HEK293T (cell line): ENCODE measurements around the gene N4BP3.

Experiments used
- CTCF ChIA-PET: fragments of 350-600 bp; formaldehyde crosslinking; extraction: SDS; loops from one replicate; lab custom pipeline; 2021; ENCODE audit warnings: antibody characterized with exemption, inconsistent platforms; lab: Yijun Ruan, JAX
- POLR2A ChIA-PET: fragments of 350-600 bp; formaldehyde crosslinking; extraction: SDS; loops from one replicate; lab custom pipeline; 2020; ENCODE audit warnings: antibody characterized with exemption, inconsistent platforms; lab: Yijun Ruan, JAX
- DNase-seq: peaks from one replicate; pipeline ENCODE4 v3.0.0; 2012; ENCODE audit warnings: mixed read lengths; ENCODE audit errors: extremely low spot score
- ARNT ChIP-seq: fragments of 450-650 bp; IDR thresholded peaks from 2 replicates; pipeline ENCODE4 v1.6.1; 2017; ENCODE audit warnings: mild to moderate bottlenecking
- BHLHE40 ChIP-seq: fragments of 450-650 bp; IDR thresholded peaks from 2 replicates; pipeline ENCODE4 v1.6.1; 2016; ENCODE audit warnings: mild to moderate bottlenecking, moderate library complexity, borderline replicate concordance
- CTBP1 ChIP-seq: fragments of 450-650 bp; IDR thresholded peaks from 2 replicates; pipeline ENCODE4 v1.6.1; 2016; ENCODE audit warnings: borderline replicate concordance
- ELF4 ChIP-seq: fragments of 450-650 bp; IDR thresholded peaks from 2 replicates; pipeline ENCODE4 v1.6.1; 2017; ENCODE audit warnings: antibody characterized with exemption
- FOXA1 ChIP-seq: fragments of 450-650 bp; IDR thresholded peaks from 2 replicates; pipeline ENCODE4 v1.6.1; 2016; ENCODE audit warnings: mild to moderate bottlenecking
- FOXK2 ChIP-seq: fragments of 450-650 bp; IDR thresholded peaks from 2 replicates; pipeline ENCODE4 v1.6.1; 2016; ENCODE audit warnings: mild to moderate bottlenecking
- FOXM1 ChIP-seq: fragments of 450-650 bp; IDR thresholded peaks from 2 replicates; pipeline ENCODE4 v1.6.1; 2017; ENCODE audit warnings: mild to moderate bottlenecking, borderline replicate concordance
- HDGF ChIP-seq: fragments of 450-650 bp; IDR thresholded peaks from 2 replicates; pipeline ENCODE4 v1.6.1; 2017; ENCODE audit warnings: antibody characterized with exemption, borderline replicate concordance
- L3MBTL2 ChIP-seq: fragments of 450-650 bp; conservative IDR thresholded peaks from 2 replicates; pipeline ENCODE4 v1.6.1; 2016; ENCODE audit warnings: mild to moderate bottlenecking
- LEF1 ChIP-seq: fragments of 450-650 bp; IDR thresholded peaks from 2 replicates; pipeline ENCODE4 v1.6.1; 2017; ENCODE audit warnings: mild to moderate bottlenecking, borderline replicate concordance
- NFRKB ChIP-seq: fragments of 450-650 bp; IDR thresholded peaks from 2 replicates; pipeline ENCODE4 v1.6.1; 2016; ENCODE audit warnings: mild to moderate bottlenecking, moderate library complexity
- SP1 ChIP-seq: fragments of 450-650 bp; IDR thresholded peaks from 2 replicates; pipeline ENCODE4 v1.6.1; 2017
- SUZ12 ChIP-seq: fragments of 450-650 bp; IDR thresholded peaks from 2 replicates; pipeline ENCODE4 v1.6.1; 2016; ENCODE audit warnings: mild to moderate bottlenecking
- TARDBP ChIP-seq: fragments of 450-650 bp; IDR thresholded peaks from 2 replicates; pipeline ENCODE4 v1.6.1; 2016
- ZNF384 ChIP-seq: fragments of 450-650 bp; IDR thresholded peaks from 2 replicates; pipeline ENCODE4 v1.6.1; 2016
- TF ChIP-seq, protein P1 (sequence below): fragments of 450-650 bp; IDR thresholded peaks from 2 replicates; pipeline ENCODE4 v1.6.1; 2016

N4BP3 gene

DNA sequence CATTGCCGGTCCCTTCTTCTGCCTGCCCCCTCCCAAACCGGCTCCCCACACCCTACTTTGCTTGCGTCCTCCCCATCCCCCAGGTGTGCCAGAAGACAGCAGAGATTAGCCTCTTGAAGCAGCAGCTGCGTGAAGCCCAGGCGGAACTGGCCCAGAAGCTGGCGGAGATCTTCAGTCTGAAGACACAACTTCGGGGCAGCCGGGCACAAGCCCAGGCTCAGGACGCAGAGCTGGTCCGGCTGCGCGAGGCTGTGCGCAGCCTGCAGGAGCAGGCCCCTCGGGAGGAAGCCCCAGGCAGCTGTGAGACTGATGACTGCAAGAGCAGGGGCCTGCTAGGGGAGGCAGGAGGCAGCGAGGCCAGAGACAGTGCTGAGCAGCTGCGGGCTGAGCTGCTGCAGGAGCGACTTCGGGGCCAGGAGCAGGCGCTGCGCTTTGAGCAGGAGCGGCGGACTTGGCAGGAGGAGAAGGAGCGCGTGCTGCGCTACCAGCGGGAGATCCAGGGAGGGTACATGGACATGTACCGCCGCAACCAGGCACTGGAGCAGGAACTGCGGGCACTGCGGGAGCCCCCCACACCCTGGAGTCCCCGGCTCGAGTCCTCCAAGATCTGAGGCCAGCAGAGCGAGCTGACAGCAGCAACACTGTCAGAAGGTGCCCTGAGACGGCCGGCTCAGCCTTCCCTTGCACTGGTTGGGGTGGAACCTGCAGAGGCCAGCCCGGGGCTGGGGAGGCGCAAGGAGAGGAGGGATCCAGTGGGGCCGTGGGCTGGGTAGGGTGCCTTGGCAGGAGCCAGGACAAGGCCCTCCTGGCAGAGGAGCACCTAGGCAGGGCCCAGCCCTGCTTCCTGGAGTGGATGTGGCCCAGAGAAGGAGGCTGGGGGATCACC is 8.3 kb downstream of the N4BP3 start:
- ChIA-PET CTCF (interaction anchor here (0.6 to 1.8 kb wide), 14 partner anchors 9 to 63 kb away, joined by 3 to 14 read pairs (median 4); partner anchors contain the start of genes NHP2 and RMND5B), POLR2A (interaction anchor here (0.9 to 1.6 kb wide), 4 partner anchors 8 to 46 kb away, joined by 4 to 5 read pairs (median 4); partner anchors contain the start of gene RMND5B)
- TF ChIP-seq ARNT = no peak
- no peak for DNase-seq

- CTCF ChIA-PET = no interaction called here
- POLR2A ChIA-PET = no interaction called here
- TF ChIP-seq LEF1 = no peak
- TF ChIP-seq L3MBTL2 = no peak
- no peak for TF ChIP-seq SUZ12
- no peak for TF ChIP-seq CTBP1
- DNase-seq = no peak
These were observed 9.0 kb downstream of the N4BP3 start for GRCh38 chr5:178122346-178122745.

DNA sequence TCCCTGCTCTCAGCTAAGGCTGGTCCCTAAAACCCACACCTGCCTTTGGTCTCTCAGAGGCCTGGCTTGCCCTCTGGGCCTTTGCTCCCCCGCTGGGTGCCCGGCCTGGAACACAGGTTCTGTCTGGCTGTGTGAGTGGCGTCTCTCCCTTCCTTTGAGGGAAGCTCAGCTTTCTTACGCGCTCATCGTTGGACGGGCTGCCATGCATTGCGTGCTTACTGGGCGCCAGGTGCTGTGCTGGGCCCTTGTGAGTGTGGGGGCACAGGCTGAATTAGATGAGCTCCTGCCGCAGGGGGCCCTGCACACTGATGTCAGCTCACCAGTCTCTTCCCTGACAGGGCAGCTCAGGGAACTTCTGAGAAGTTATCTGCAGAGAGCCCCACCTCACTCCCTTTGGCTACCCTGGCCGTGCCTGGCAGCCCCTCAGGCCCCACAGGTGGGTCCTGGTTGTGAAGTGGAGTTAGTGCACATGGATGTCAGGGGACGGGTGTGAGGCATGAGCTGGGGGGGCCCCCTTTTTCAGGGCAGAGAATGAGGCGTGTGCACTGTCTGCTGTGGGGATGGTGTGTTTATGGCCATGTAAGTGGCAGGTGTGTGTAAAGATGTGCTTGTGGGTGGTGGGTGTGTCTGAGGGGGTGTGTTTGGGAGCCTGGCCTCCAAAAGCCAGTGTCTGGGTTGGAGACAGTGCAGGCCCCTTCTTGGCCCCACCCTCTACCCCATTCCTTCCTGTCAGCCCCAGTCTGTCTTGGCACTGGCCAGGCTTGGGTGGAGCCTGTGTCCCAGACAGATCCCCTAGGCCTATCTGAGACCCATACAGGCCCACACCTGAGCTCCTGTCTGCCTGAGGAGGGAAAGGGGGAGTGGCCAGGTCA is 10.0 kb downstream of the N4BP3 start:
- TF ChIP-seq FOXM1 (no peak), L3MBTL2 (no peak), ZNF384 (no peak), CTBP1 (no peak), BHLHE40 (no peak), NFRKB (no peak), LEF1 (no peak), TARDBP (no peak), FOXA1 (no peak), SP1 (no peak), ELF4 (no peak), ARNT (no peak), HDGF (no peak), SUZ12 (no peak)
- TF ChIP-seq, protein P1, sequence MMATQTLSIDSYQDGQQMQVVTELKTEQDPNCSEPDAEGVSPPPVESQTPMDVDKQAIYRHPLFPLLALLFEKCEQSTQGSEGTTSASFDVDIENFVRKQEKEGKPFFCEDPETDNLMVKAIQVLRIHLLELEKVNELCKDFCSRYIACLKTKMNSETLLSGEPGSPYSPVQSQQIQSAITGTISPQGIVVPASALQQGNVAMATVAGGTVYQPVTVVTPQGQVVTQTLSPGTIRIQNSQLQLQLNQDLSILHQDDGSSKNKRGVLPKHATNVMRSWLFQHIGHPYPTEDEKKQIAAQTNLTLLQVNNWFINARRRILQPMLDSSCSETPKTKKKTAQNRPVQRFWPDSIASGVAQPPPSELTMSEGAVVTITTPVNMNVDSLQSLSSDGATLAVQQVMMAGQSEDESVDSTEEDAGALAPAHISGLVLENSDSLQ = no peak
- no peak for DNase-seq
- ChIA-PET CTCF (no interaction called here), POLR2A (interaction anchor here (0.7 kb wide), 1 partner anchor 9 kb away, joined by 3 read pairs; no protein-coding TSS in a partner anchor)

DNA sequence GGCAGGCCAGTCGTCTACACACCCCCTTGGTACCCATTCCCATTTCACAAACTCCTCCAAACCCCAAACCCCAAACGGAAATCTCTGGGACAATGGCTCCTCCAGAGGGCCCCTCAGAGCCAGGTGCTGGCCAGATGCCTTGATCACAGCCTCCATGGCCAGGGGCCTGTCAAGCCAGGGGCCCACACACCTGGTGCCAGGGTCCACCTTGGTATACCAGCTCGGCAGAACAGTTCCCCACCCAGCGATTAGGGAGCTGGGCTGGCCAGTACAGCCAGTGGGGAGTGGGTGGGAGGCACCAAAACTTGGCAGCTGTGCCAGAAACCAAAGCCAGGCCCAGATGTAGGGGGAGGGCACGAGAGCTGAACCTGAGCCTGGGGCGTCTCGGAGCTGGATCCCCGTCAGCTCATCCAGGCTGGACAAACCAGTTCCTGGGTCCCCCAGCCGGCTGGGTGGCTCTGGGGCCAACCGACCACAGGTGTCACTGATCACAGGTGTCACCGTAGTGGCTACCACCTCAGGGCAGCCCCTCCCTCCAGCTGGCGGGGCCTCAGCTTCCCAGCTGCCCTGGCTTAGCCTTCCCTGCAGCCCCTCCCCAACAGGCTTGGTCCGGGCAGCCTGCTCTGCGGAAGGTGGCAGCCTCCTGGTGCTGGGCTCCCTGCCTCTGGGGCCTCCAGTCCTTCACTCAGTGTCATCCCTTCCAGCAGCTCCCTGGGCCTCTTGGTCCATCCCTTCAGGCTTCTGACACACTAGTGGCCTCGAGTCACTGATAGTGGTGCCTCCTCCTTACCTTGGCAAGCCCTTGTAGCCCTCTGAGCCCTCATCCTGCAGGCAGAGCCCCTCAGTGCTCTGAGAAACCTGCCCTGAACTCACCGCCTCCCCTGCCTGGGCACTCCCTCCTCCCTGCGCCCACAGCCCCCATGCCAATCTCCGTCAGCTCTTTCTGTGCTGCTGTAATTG is 10.9 kb downstream of the N4BP3 start:
- TF ChIP-seq SP1 = no peak
- no peak for TF ChIP-seq LEF1
- TF ChIP-seq SUZ12 = no peak
- TF ChIP-seq FOXK2 = no peak
- TF ChIP-seq HDGF = no peak
- TF ChIP-seq L3MBTL2 = no peak
- no peak for TF ChIP-seq ARNT
- TF ChIP-seq FOXA1 = no peak
- no peak for TF ChIP-seq FOXM1
- no peak for TF ChIP-seq ELF4
- no peak for TF ChIP-seq TARDBP
- TF ChIP-seq NFRKB = no peak
- TF ChIP-seq, protein P1 = no peak
- CTCF ChIA-PET = interaction anchor here (0.7 kb wide), 1 partner anchor 49 kb away, joined by 4 read pairs; no protein-coding TSS in a partner anchor
- POLR2A ChIA-PET = no interaction called here
- no peak for DNase-seq

DNA sequence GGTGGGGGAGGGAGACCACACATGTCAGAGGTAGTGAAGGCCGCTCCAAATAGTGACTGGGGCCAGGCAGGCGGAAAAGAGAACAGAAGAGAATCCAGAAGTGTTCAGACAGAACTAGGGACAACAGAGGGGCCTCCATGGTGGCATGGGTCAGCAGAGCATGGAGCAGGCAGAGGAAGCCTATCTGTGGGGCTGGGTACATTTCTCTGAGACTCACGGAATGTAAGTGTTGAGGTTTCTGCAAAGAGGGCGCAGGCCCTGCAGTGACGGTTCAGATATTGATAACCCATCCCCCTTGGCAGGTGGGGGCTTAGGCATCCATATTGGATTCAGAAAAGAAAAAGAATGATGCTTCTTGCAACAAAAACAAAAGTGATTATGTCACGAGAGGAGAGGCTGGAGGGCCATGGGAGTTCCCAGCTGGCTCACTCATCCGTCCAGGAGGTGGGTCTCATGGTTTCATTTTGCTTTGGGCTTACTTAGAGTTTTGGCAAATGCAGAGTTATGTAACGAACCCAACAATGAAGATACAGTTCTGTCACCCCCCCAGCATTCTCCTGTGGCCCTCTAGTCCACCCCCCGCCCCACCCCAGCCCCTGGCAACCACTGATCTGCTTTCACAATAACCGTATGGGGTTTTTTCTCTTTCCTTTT is 12.0 kb downstream of the N4BP3 start:
- POLR2A ChIA-PET = no interaction called here
- DNase-seq = no peak
- TF ChIP-seq ARNT (no peak), SP1 (no peak), L3MBTL2 (no peak), BHLHE40 (no peak), FOXK2 (no peak), SUZ12 (no peak), CTBP1 (no peak), HDGF (no peak), FOXA1 (no peak), TARDBP (no peak)
- TF ChIP-seq, protein P1 = no peak
- CTCF ChIA-PET = no interaction called here
